Retinal pigment epithelial cell (primary cell): ENCODE data around the gene TMEM214.

Source experiments
- DNase-seq: peaks from one replicate; pipeline ENCODE4 v3.0.0-alpha.2; 2010; ENCODE audit warnings: low read depth
- H3K4me3 ChIP-seq: 2 replicates; pipeline ENCODE4 v1.5.1; 2011; ENCODE audit warnings: mild to moderate bottlenecking, low read length, control low read depth, moderate library complexity
- CTCF ChIP-seq: conservative IDR thresholded peaks from 2 replicates; pipeline ENCODE4 v1.5.1; 2011; ENCODE audit warnings: low read depth, low read length, control low read depth, inconsistent platforms

TMEM214 gene

GRCh38 chr2:27039426-27039825 lies 6.7 kb downstream of the TMEM214 start:
- no peak for TF ChIP-seq CTCF
- H3K4me3 ChIP-seq: no peak overlapping the region
- DNase-seq: no peak

DNA sequence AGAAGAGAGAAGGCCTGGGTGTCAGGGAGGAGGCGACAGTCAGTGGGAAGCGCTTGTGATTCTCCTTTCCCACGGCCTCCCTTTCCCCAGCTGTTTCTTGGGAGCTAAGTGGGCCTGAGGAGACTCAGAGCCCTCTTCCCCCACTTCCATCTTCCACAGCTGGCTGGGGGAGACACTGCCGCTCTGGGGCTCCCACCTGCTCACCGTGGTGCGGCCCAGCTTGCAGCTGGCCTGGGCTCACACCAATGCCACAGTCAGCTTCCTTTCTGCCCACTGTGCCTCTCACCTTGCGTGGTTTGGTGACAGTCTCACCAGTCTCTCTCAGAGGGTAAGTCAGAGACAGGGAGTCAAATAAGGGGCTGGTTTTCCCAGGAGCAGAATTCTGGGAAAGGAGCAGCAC lies 7.1 kb downstream of the TMEM214 start:
- DNase-seq: no peak
- no peak for TF ChIP-seq CTCF
- H3K4me3 ChIP-seq: no peak overlapping the region

DNA sequence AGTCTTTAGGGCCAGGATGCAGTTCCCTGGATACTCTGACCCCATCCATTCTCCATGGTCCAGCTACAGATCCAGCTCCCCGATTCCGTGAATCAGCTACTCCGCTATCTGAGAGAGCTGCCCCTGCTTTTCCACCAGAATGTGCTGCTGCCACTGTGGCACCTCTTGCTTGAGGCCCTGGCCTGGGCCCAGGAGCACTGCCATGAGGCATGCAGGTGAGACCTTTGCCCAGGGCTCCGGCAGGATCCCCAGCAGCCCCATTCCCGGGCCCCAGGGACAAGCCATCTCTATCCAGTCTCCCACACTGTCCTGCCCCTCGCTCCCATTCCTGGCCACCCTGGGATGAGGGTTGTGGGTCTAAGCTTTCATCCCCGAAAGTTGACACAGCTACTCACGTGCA lies 7.5 kb downstream of the TMEM214 start:
- no peak overlapping the region for H3K4me3 ChIP-seq
- TF ChIP-seq CTCF: no peak

GRCh38 chr2:27041752-27042151 lies 9.0 kb downstream of the TMEM214 start:
- H3K4me3 ChIP-seq: no peak overlapping the region
- DNase-seq: no peak
- TF ChIP-seq CTCF: no peak

More for the DNA sequence above, 7.5 kb downstream of the TMEM214 start:
- DNase-seq: no peak

- DNase-seq: no peak
- no peak overlapping the region for H3K4me3 ChIP-seq
- no peak for TF ChIP-seq CTCF
Measured at GRCh38 chr2:27042159-27042661, 9.4 kb downstream of the TMEM214 start.

DNA sequence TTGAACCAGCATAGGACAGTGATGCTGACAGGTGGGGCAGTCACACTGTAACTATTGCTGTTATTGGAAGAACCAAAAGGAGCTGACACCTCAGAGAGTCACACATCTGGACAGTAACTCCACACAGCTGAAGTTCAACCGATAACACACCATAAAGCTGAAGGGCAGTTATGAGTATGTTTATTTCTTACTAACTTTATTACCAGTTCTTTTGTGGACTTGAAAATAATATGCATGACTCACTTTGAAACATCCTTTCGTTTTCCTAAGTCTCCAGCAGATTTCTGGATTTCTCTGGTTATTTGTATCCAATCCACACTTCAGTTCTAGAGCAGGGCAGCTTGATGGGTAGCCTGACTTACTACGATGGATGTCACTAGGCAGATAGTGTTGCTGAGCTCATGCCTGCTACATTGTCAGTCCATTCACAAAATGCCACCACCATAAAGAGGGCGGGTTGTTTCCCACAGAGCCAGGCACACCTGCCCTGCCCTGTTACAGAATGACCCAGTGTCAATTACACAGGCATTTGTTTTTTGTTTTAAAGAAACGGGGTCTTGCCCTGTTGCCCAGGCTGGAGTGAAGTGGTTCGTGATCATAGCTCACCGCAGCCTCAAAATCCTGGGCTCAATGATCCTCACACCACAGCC lies 10.3 kb downstream of the TMEM214 start:
- no peak for DNase-seq
- H3K4me3 ChIP-seq: no peak overlapping the region
- no peak for TF ChIP-seq CTCF
